KMS-11 (cell line): Measurements from ENCODE around the gene TMPRSS4.

Experiments used
- H2AFZ ChIP-seq: fragments of 200-600 bp; sonication (generic); 2 replicates; pipeline ENCODE4 v1.6.1; 2016; ENCODE audit warnings: antibody characterized with exemption, mixed run types, low read depth
- H3K27ac ChIP-seq: fragments of 200-600 bp; sonication (generic); 2 replicates; pipeline ENCODE4 v1.6.1; 2016; ENCODE audit warnings: mild to moderate bottlenecking, mixed run types
- H3K27me3 ChIP-seq: fragments of 200-600 bp; sonication (generic); 2 replicates; pipeline ENCODE4 v1.6.1; 2017; ENCODE audit warnings: mild to moderate bottlenecking, low read depth, mixed run types, moderate library complexity; ENCODE audit not compliant: insufficient read depth
- H3K36me3 ChIP-seq: fragments of 200-600 bp; sonication (generic); 2 replicates; pipeline ENCODE4 v1.6.1; 2017; ENCODE audit warnings: mild to moderate bottlenecking, mixed run types; ENCODE audit not compliant: insufficient read depth
- H3K4me1 ChIP-seq: fragments of 200-600 bp; sonication (generic); 2 replicates; pipeline ENCODE4 v1.6.1; 2016; ENCODE audit warnings: mild to moderate bottlenecking, low read depth, mixed run types; ENCODE audit not compliant: poor library complexity, severe bottlenecking
- H3K4me2 ChIP-seq: fragments of 200-600 bp; sonication (generic); 2 replicates; pipeline ENCODE4 v1.7.0; 2016; ENCODE audit warnings: mild to moderate bottlenecking, mixed run types
- H3K4me3 ChIP-seq: fragments of 200-600 bp; sonication (generic); IDR thresholded peaks from 2 replicates; pipeline ENCODE4 v1.6.1; 2017; ENCODE audit warnings: low read depth, low read length, mixed read lengths; ENCODE audit not compliant: insufficient read depth
- H3K79me2 ChIP-seq: fragments of 200-600 bp; sonication (generic); 2 replicates; pipeline ENCODE4 v1.6.1; 2016; ENCODE audit warnings: low read depth, mixed run types; ENCODE audit not compliant: insufficient read depth
- H3K9ac ChIP-seq: fragments of 200-600 bp; sonication (generic); 2 replicates; pipeline ENCODE4 v1.6.1; 2016; ENCODE audit warnings: mild to moderate bottlenecking, mixed run types
- H4K20me1 ChIP-seq: fragments of 200-600 bp; sonication (generic); 2 replicates; pipeline ENCODE4 v1.6.1; 2016; ENCODE audit warnings: mild to moderate bottlenecking, mixed run types; ENCODE audit not compliant: insufficient read depth
- CTCF ChIP-seq: fragments of 200-600 bp; sonication (generic); conservative IDR thresholded peaks from 2 replicates; pipeline ENCODE4 v1.6.1; 2017; ENCODE audit warnings: low read depth, mild to moderate bottlenecking, antibody characterized with exemption, low read length, moderate library complexity, mixed read lengths

TMPRSS4 gene

GRCh38 chr11:118145285-118146227 is 68.7 kb downstream of the TMPRSS4 start:
- Histone ChIP-seq H3K79me2 (no peaks in the 10 kb centered on the region), H3K4me2 (peak overlapping the region; percentile 25; the same call in 1 of the 2 replicates), H3K27ac (no peak overlapping the region), H4K20me1 (no peaks in the 10 kb centered on the region), H3K4me1 (no peaks in the 10 kb centered on the region), H3K27me3 (peaks cover 4% of the 10 kb centered on the region; the same call in 1 of the 2 replicates), H2AFZ (peak overlapping the region; percentile 59; the same call in 1 of the 2 replicates), H3K9ac (no peak overlapping the region), H3K4me3 (no peak overlapping the region), H3K36me3 (no peaks in the 10 kb centered on the region)
- peak; percentile 81 for TF ChIP-seq CTCF

- H3K9ac ChIP-seq: no peak overlapping the region
- H4K20me1 ChIP-seq: no peaks in the 10 kb centered on the region
- H3K36me3 ChIP-seq: no peaks in the 10 kb centered on the region
- H3K27ac ChIP-seq: no peak overlapping the region
- no peak overlapping the region for H2AFZ ChIP-seq
- no peak overlapping the region for H3K4me3 ChIP-seq
- TF ChIP-seq CTCF: no peak
- H3K27me3 ChIP-seq: peaks cover 4% of the 10 kb centered on the region; the same call in 1 of the 2 replicates
- H3K4me2 ChIP-seq: no peak overlapping the region
- H3K4me1 ChIP-seq: no peaks in the 10 kb centered on the region
- no peaks in the 10 kb centered on the region for H3K79me2 ChIP-seq
Measured at GRCh38 chr11:118146554-118146953, 69.7 kb downstream of the TMPRSS4 start.

GRCh38 chr11:118147502-118147901 is 70.6 kb downstream of the TMPRSS4 start:
- H3K4me2 ChIP-seq: no peak overlapping the region
- H3K36me3 ChIP-seq: no peaks in the 10 kb centered on the region
- H3K9ac ChIP-seq: no peak overlapping the region
- H2AFZ ChIP-seq: no peak overlapping the region
- H3K4me3 ChIP-seq: no peak overlapping the region
- H3K79me2 ChIP-seq: no peaks in the 10 kb centered on the region
- no peak overlapping the region for H3K27ac ChIP-seq
- H3K4me1 ChIP-seq: no peaks in the 10 kb centered on the region
- peaks cover 4% of the 10 kb centered on the region; the same call in 1 of the 2 replicates for H3K27me3 ChIP-seq
- no peaks in the 10 kb centered on the region for H4K20me1 ChIP-seq
- TF ChIP-seq CTCF: no peak

GRCh38 chr11:118148240-118148639 is 71.4 kb downstream of the TMPRSS4 start:
- H3K9ac ChIP-seq: no peak overlapping the region
- no peak for TF ChIP-seq CTCF
- no peak overlapping the region for H3K4me2 ChIP-seq
- H3K27ac ChIP-seq: no peak overlapping the region
- no peak overlapping the region for H2AFZ ChIP-seq
- no peaks in the 10 kb centered on the region for H3K79me2 ChIP-seq
- no peaks in the 10 kb centered on the region for H3K36me3 ChIP-seq
- no peaks in the 10 kb centered on the region for H3K4me1 ChIP-seq
- H3K27me3 ChIP-seq: peaks cover 4% of the 10 kb centered on the region; the same call in 1 of the 2 replicates
- no peak overlapping the region for H3K4me3 ChIP-seq
- H4K20me1 ChIP-seq: no peaks in the 10 kb centered on the region
